Measurements from ENCODE around the gene COL27A1. TPM values are rescaled to one million over a fixed set of nuclear protein-coding genes. Genes with fewer than 3 reads are reported as not detected.

Gene COL27A1
- total RNA-seq, 2 donors from 2014 or later = 2.7 to 3.7 TPM

GRCh38 chr9:114247077-114247476 lies 91.7 kb downstream of the COL27A1 start:
- no peak for DNase-seq
- no peak for ATAC-seq
- intact Hi-C loops (cut with DNase I, micrococcal nuclease) = no loop called here

GRCh38 chr9:114247491-114247890 lies 92.2 kb downstream of the COL27A1 start:
- intact Hi-C loops (cut with DNase I, micrococcal nuclease) = no loop called here
- no peak for DNase-seq
- ATAC-seq = no peak

GRCh38 chr9:114248299-114248707 lies 93.0 kb downstream of the COL27A1 start:
- intact Hi-C loops (cut with DNase I, micrococcal nuclease) = no loop called here
- no peak for DNase-seq
- no peak for ATAC-seq

GRCh38 chr9:114249424-114250234 lies 94.3 kb downstream of the COL27A1 start:
- intact Hi-C loops (cut with DNase I, micrococcal nuclease) = no loop called here
- ATAC-seq = no peak

GRCh38 chr9:114250235-114250568 lies 94.9 kb downstream of the COL27A1 start:
- intact Hi-C loops (cut with DNase I, micrococcal nuclease) = no loop called here
- no peak for ATAC-seq
- DNase-seq = peak; percentile 52 to 58

More at GRCh38 chr9:114249424-114250234, 94.3 kb downstream of the COL27A1 start:
- no peak for DNase-seq

- ATAC-seq (no peak), DNase-seq (no peak)
- intact Hi-C loops (cut with DNase I, micrococcal nuclease) = no loop called here
Measured at GRCh38 chr9:114250648-114251047, 95.3 kb downstream of the COL27A1 start.

GRCh38 chr9:114252394-114252793 lies 97.1 kb downstream of the COL27A1 start:
- intact Hi-C loops (cut with DNase I, micrococcal nuclease) = no loop called here
- no peak for ATAC-seq
- DNase-seq = no peak

GRCh38 chr9:114256827-114257328 lies 101.5 kb downstream of the COL27A1 start:
- ATAC-seq (no peak), DNase-seq (no peak)
- intact Hi-C loops (cut with DNase I, micrococcal nuclease) = no loop called here

- DNase-seq (no peak), ATAC-seq (no peak)
- intact Hi-C loops (cut with DNase I, micrococcal nuclease) = no loop called here
Measured at GRCh38 chr9:114258218-114258617, 102.9 kb downstream of the COL27A1 start.

- intact Hi-C loops (cut with DNase I, micrococcal nuclease) = no loop called here
- DNase-seq (no peak), ATAC-seq (no peak)
Measured at GRCh38 chr9:114258866-114259797, 103.8 kb downstream of the COL27A1 start.

- no peak for DNase-seq
- intact Hi-C loops (cut with DNase I, micrococcal nuclease) = no loop called here
- no peak for ATAC-seq
Measured at GRCh38 chr9:114259798-114260523, 104.6 kb downstream of the COL27A1 start.

GRCh38 chr9:114261026-114261425 lies 105.7 kb downstream of the COL27A1 start:
- intact Hi-C loops (cut with DNase I, micrococcal nuclease) = no loop called here
- DNase-seq (no peak), ATAC-seq (no peak)

GRCh38 chr9:114261987-114262386 lies 106.7 kb downstream of the COL27A1 start:
- DNase-seq (no peak), ATAC-seq (no peak)
- intact Hi-C loops (cut with DNase I, micrococcal nuclease) = no loop called here

GRCh38 chr9:114263853-114264510 lies 108.6 kb downstream of the COL27A1 start:
- peak in 1 of 2 donors; percentile 18 for DNase-seq
- intact Hi-C loops (cut with DNase I, micrococcal nuclease) = no loop called here
- ATAC-seq = no peak

- intact Hi-C loops (cut with DNase I, micrococcal nuclease) = no loop called here
- no peak for ATAC-seq
- no peak for DNase-seq
Measured at GRCh38 chr9:114264806-114265550, 109.6 kb downstream of the COL27A1 start.

GRCh38 chr9:114266969-114267368 lies 111.6 kb downstream of the COL27A1 start:
- DNase-seq (no peak), ATAC-seq (no peak)
- intact Hi-C loops (cut with DNase I, micrococcal nuclease) = no loop called here

GRCh38 chr9:114269023-114269422 lies 113.7 kb downstream of the COL27A1 start:
- intact Hi-C loops (cut with DNase I, micrococcal nuclease) = no loop called here

More at GRCh38 chr9:114269023-114269422, 113.7 kb downstream of the COL27A1 start:
- ATAC-seq = no peak
- DNase-seq = no peak
